Stimulated activated CD4-positive, alpha-beta T cell treated with anti-CD3 and anti-CD28 coated beads, Interleukin-1b, Interleukin-23, amount 100 ng/mL, for 1 hour (primary cell): ENCODE data around the gene DOK7.

Source experiments
- DNase-seq, 2 donors: peaks; one replicate each; pipeline ENCODE4 v3.0.0-alpha.2; 2020; ENCODE audit warnings: low read depth in 2 of 2

DOK7 gene

DNA sequence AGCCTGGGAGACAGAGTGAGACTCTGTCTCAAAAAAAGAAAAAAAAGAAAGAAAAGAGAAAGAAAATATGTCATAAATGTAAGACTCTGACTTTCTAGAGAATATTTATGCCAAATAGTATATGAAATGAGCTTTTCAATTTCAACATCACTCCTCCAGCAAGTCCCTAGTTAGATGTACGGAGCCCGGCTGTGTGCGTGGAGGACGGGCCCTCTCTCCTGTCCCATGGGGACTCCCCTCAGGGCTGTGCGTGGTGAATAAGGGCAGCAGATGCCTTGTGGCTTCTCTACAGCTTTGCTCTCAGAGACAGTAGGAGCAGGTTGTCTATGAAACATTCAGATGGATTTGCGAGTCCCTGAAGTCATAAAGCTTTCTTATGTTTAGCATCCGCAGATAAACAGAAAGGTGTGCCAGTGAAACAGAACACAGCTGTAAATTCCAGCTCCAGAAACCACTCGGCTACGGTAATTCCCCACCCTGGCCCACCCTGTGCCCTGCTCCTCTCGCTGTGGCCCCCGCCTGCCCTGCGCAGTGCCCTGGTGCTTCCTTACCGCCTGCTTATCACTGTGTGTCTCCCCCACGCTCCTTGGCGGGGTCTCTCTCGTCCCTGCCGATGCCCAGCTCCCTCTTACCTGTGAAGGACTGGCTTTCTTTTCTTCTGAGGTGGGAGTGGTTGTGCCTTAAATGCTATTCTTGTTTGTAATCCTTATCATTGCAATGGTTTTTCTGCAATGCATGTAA is 35.2 kb upstream of the DOK7 start:
- DNase-seq = no peak

DNA sequence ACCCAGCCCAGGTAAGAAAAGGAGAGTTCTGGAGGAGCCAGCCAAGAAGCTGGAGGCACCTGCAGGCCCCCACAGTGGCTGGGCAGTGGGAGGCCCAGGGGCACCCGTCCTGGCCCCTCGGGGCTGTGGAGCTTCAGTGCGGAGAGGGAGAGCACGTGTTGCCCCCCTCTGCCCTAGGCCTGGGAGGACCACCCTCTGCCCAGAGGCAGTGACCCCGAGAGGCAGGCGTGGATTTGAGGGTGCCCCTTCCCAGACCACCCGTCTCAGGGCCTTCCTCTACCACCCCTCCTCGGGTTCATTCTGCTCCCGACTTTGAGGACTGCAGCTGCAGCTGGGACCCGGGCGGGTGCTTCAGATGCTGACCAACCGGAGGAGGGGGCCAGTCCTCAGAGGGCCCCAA is 33.5 kb upstream of the DOK7 start:
- no peak for DNase-seq

DNA sequence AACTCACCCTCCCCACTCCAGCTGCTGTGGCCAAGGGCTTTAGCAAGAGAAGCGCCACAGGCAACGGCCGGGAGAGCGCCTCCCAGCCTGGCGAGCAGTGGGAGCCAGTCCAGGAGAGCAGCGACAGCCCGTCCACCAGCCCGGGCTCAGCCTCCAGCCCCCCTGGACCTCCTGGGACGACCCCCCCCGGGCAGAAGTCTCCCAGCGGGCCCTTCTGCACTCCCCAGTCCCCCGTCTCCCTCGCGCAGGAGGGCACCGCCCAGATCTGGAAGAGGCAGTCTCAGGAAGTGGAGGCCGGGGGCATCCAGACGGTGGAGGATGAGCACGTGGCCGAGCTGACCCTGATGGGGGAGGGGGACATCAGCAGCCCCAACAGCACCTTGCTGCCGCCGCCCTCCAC is 32.6 kb upstream of the DOK7 start:
- DNase-seq = no peak

DNA sequence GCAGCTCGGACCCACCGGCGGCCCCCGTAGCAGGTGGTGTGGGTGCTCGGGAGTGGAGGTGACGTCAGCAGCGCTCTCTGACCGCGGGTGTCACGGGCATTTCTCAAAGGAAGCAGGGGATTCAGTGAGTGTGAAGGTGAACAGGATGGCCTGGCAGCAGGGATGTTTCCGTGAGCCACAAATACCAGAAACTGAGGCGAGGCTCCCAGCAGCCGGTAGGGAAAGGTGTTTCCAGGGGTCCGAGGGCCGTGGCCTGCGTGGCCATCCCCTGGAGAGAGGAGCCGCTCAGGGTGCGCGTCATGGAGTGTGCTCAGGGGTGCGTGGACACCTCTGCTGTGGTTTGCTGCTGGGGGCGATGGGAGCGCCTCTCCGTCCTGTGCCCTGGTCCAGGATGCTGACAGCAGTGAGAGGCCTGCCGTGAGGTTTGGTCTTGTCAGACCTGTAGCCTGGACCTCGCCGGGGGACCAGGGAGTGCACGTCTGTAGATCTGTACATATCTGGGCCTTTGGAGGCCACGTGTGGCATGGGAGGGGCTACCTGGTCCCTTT is 31.6 kb upstream of the DOK7 start:
- no peak for DNase-seq

GRCh38 chr4:3432381-3432790 is 30.7 kb upstream of the DOK7 start:
- no peak for DNase-seq

DNA sequence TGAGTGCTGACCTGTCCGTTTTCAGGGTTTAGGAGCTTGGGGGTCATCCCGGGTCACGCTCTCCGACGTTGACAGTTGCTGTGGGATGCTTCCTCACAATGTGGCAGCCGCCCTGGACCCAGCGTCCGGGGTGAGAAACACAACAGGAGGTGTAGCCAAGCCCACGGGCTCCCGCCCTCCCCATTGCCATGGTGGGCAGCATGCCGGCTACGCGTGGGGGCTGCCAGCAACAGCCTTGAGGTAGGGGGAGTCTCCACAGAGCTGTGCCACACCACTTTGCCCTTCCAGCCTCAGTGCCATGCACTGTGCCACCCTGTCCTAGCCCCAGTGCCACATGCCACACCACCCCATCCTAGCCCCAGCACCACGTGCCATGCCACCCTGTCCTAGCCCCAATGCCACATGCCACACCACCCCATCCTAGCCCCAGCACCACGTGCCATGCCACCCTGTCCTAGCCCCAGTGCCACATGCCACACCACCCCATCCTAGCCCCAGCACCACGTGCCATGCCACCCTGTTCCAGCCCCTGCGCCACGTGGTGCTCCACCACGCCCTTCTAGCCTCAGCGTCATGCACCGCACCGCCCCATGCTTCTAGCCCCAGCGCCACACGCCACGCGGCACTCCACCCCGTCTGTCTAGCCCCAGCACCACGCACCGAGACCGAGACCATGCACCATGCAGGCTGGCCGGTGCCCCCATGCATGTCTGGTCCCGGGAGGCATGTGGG is 29.8 kb upstream of the DOK7 start:
- DNase-seq = no peak

DNA sequence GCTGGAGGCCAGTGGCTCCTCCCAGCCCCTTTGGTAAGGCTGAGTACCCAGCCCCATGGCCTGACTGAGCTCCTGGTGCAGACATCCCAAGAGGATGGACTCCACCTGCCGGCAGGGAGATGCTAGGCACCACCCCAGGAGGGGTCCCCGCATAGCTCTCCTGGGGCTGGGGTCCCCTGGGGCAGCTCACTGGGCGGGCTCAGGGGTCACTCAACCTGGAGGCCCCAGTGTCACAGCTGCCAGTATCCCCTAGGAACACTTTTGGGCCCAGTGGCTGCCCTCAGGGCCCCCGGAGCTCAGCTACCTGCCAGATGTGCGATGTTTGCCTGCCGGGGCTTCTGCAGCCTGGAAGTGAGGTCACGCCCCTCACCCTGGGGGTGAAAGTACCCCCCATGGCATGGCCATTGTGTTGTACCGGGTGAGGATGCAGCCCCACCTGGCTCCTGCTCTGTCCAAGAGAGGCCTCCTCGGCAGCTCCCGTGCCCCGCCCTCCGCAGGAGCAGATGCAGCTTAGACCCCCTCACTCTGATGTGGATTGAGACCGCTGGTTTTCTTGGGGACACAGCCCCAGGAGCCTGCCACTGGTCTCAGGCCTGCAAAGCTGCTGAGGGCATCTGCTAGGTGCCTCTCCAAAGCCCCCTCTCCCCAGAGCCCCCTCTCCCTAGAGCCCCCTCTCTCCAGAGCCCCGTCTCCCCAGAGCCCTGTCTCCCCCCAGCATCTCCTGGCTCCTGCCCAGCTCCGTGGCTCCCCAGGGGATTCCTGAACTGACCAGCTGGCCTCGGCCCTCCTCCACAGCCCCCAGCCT is 28.0 kb upstream of the DOK7 start:
- DNase-seq = no peak

DNA sequence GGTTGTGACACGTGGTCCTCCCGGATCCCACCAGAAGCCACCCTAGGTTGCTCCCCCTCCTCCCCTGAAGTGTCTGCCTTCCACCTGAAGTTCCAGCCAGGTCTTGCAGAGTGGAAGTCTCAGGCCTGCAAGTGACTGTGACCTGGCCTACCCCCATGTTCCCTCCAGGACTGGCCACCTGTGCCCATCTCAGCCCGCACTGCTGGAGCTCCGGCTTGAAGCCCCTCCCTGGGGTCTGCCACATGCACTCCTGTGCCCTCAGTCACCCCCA is 27.5 kb upstream of the DOK7 start:
- no peak for DNase-seq

DNA sequence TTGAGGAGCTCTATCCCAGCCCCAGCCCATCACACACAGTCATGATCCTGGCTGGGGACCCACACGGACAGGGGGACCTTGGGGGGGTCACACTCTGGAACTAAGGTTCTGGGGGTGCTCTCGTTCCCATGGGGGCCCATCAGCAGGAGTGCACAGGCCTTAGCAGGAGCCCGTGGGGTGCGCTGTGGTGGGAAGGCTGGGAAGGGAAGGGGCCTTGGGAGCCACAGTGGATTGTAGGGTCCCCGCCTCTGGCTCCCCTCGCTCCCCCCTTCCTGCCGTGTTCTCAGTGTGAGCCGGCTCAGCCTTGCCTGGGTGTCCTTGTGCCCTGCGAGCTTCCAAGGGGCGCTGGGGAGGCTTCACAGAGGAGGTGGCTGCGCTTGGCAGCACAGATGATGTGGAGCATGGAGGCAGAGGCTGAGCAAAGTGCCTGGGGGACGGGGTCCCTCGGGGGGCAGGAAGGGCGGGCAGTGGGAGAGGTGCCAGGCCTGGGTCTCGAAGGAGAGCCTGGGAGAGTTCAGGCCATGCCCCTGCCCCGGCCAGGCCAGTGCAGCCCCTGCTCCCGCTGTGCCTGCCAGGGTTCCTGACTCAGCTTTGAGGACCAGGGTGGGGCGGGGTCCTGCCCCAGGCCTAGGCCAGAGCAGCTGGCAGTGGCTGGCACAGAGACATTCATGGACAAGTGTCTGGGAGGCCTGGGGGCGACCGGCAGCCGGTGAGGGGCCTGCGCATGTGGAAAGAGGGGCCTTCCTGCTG is 26.9 kb upstream of the DOK7 start:
- DNase-seq = no peak

DNA sequence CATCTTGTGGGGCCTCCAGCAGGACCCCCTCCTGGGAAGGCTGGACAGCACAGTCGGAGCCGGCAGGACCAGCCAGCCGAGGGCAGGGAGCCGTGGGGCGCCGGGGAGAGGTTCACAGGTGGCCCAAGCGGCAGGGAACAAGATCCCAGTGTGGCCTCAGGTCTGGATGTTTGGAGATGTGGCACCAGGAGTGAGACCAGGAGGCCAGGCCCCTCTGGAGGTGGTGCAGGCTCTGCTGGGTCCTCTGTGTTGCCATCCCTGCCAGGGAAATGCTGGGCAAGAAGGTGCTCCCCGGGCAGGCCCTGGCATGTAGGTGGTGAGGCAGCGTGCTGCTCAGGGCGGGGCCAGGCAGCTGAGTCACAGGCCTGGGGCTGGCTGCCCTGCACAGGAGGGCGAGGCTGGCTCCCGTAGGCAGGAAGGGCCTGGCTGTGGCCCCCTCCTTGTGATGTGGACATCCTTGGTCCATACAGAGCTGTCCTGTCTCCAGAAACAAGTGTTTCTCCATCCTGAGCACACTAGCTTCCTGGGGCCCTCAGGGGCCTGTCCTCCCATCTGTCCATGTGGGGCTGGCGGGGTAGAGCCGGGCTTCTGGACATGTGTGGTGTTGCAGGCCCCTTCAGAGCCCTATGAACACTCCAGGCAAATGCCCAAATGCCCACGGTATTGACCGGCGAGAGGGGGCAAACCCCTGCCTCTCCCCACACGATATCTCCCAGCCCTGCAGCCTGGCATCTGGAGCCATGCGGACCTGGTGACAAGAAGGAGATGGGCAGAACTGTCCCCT is 26.1 kb upstream of the DOK7 start:
- DNase-seq = no peak

DNA sequence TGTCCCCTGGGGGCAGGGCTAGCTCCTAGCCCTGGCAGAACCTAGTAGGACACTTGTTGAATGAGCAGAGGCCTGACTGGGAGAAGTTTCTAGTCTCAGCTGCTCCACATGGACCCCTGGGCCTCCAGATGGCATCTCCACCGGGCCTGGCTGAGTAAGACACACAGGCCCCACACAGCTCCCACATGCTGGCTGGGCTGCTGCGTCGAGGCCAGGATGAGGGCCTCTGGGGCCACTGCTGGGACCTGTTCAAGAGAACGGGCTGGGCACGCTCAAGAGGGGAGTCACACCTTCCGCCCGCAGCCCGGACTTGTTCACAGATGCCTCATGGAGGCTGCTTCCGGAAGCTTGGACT is 25.5 kb upstream of the DOK7 start:
- no peak for DNase-seq

DNA sequence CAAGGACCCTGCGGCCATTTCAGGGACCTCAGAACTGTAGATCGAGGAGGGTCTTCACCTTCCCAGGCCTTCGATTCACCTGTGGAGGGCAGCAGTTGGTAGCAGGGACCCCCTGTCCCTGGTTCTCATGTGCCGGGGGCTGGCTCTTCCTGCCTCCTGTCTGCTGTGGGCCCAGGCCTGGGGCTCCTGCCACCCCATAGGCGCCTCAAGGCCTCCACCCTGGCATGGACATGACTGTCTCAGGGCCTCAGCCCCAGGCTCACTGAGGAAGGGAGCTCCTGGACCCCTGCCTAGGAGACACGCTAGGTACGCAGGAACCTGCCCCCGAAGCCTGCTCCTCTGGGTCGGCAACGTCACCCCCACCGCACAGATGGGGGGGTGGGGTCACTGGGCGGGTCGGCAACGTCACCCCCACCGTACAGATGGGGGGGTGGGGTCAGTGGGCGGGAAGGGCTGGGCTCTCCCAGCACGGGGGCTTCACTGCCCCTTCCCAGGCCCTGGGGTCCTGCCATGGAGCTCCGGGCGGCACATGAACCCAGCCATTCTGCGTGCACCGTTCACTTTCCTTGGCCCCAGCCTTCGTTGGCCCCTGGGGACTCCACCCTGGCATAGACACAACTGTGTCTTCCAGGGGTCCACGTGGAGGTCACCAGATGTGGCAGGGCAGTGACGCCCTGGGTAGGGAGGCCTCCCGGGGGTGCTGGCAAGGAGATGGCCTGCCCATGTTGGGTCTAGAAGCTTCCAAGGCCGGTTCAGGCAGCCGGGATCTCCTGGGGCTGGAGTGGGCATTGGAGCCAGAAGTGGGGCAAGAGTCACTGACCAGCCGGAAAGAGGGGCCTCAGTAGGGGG is 24.9 kb upstream of the DOK7 start:
- DNase-seq = no peak

DNA sequence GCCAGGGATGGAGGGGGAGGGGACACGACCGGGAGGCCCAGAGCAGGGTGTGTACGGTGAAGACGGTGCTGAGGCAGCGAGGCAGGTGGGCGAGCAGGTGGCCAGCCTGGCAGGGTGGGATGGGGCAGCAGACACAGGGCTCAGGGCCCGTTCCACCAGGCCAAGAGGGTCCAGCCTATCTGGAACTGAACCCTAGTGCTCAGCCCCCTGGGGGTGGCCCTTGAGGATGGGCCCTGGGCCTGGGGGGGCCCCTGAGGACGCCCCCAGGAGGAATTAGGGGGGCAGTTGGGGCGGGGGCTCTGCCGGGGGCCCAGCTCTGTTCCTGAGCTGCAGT is 24.3 kb upstream of the DOK7 start:
- no peak for DNase-seq

- no peak for DNase-seq
Observed at GRCh38 chr4:3439391-3439790, 23.7 kb upstream of the DOK7 start.

DNA sequence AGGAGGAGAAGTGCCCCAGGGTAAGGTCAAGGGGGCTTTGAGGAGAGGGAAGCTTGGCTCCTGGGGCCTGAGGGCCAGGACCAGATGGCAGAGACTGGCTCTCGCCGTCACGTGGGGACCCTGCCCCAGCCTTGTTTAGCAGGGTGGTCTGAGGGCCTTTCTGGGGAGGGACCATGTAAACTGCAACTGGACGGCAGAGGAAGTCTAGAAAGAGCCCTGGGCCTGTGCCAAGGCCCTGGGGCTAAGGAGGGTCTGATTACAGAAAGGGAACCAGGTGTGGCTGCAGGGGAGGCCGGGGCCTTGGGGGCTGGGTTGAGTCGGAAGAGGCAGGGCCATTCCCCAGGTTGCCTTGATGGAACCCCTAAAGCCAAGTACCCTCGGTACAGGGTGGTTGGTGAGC is 23.1 kb upstream of the DOK7 start:
- DNase-seq = no peak

- DNase-seq = no peak
Observed at GRCh38 chr4:3440979-3441500, 22.1 kb upstream of the DOK7 start.

GRCh38 chr4:3441501-3442459 is 21.3 kb upstream of the DOK7 start, which contains the start of gene HGFAC:
HGFAC (plus strand) TSS chr4:3441968; CDS start chr4:3442002, 34 bp downstream.
- no peak for DNase-seq

GRCh38 chr4:3442460-3442958 is 20.6 kb upstream of the DOK7 start:
- DNase-seq = no peak
